Glomerular endothelial cell (primary cell): ENCODE data around the gene DCK. TPM values are rescaled to one million over a fixed set of nuclear protein-coding genes. Genes with fewer than 3 reads are reported as not detected.
"Not testable (repeated sequence)": the region's sequence is repeated elsewhere in the genome, so short reads cannot be mapped to it uniquely, and the experiment has no call there.

Experiments used
- DNase-seq: peaks from one replicate; pipeline ENCODE4 v3.0.0-alpha.2; 2011; ENCODE audit warnings: low read depth, low spot score; ENCODE audit errors: extremely low read depth
- total RNA-seq: library from RNA; depleted of rRNA; stranded (reverse); fragments of >200 nt; gene quantifications from 2 replicates; pipeline ENCODE4 v1.2.3, GENCODE V29; 2015

The DCK gene
- total RNA-seq, 1 donor from 2014 or later, result 26.8 TPM

- DNase-seq, result not testable (repeated sequence)
These were observed 66.1 kb downstream of the DCK start for GRCh38 chr4:71059573-71059972.

DNA sequence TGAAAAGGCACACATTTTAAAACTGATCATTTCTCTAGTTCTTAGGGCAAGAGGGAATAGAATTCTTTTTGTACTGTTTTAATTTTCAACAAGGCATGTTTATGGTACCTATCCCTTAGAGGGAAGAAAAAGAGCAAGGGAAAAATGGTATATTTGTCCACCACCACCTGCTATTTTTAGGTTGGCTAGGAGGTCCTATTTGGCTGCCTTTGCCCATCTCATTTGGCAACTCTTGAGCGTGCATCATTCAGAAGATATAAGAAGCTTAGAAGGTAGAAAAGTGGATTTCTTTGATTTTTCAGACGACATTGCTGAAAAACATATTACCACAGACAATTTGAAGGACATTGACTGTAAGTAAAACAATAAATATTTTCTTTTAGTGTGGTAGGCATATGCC lies 69.0 kb downstream of the DCK start:
- DNase-seq, result no peak

DNA sequence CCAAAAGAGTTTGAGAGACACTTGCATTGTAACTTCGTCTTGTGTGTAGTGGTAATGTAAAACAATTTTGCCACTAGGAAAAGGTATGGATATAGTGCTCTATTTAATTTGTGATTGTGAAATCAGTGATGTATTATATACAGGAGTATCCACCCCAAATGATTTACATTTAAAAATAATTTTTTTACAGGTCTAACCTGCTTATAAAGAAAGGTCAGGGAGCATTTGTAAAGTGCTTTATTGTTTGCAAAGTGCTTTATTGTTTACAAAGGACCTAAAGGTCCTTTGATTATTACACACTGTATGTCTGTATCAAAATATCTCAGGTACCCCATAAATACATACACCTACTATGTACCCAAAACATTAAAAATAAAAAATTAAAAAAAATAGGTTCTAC lies 70.3 kb downstream of the DCK start:
- DNase-seq, result no peak

DNA sequence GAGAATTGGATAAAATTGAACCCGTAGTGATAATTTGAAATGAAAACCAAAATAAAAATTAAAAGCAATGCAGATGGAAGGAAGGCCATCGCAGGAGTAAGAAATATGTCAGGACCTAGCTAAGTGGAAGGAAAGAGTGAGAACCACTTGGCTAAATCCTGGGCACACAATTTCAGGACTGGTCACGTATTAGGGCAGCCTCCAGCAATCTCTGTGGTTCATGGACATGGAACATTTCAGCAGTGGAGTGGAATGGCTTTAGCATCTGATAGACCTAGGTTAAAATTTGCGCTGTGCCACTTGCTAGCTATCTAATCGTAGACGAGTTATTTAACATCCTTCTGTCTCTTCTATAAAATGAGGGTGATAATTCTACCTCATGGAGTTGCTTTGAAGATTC lies 71.1 kb downstream of the DCK start:
- no peak for DNase-seq

DNA sequence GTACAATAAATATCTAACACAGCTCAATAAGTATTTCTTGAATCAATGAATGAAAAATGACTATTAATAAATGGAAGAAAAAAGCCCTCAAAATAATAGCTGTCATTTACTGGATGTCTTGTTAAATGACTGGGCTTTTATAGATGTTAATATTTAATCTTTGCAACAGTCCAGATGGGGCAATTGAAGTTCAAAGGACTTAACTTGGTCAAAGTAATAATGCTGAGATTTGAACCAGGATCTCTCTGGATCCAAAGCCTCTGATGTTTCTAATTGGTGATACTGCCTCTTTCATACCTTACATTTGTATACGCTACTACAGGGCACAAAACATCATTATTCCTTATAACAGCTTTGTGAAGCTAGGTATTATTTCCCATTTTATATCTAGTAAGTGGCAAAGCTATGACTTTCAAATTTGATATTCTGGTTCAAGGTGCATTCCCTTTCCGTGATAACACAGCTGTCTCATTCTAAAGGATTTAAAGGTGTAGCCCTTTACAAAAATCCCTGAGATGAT lies 72.6 kb downstream of the DCK start:
- DNase-seq, result no peak

DNA sequence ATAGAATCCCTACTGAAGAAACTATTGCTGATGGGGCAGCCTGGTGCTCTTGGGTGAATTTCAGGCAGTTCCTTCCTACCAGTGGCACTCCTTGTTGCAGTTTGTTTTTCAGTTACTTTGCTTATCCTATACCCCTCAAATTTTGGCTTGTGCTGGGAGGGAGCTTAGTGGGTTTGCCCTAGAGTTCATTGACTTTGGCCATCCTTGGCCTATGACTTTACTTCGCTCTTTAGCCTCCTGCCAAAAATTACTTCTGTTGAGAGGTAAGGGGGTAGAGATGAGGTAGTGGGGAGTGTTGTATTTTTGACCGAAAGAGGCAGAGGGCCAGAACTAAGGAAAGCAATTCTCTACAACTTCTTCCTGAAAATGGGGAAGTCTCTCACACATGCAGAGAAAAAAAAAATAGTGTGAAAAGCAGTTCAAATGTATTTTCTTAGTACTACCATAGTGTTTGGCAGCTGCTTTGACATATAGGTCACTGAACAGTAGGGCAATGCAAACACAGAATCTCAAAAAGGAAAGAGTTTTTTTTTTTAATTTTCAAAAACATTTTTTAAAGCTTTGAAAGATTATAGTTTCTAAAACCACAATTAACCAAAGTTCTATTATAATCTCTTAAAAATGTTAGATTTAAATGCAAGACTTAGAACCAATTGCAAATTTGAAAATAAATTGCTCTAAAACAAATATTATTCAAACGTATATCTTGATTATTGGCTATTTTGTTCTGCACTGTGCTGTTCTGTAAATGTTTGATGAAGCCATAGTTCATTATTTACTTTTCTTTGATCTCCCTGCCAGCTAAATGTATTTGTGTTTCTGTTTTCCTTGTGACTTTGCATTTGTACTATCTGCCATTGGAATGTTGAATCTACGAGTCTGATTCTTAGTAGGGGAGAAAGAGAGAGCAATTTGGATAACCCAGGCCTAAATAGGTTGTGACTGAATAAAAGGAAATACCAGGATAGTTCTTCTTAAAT lies 73.6 kb downstream of the DCK start:
- DNase-seq, result no peak

GRCh38 chr4:71069063-71069462 lies 75.6 kb downstream of the DCK start:
- no peak for DNase-seq

DNA sequence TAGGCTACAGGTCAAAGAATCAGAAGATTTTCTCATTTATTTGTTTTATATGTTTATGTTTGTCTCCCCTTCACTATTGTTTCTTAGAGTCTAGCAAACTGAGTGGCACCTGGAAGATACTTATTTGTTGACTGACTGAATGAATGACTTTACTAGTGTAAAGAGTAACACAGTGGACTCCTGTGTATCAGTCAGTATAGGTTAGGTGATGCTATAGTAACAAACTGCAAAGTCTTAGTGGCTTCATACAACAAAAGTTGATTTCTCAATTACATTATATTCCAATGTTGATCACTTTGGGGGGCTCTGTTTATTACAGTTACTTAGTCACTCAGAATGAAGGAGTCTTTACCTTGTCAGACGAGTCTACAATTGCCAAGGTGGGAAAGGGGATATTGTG lies 76.6 kb downstream of the DCK start:
- no peak for DNase-seq

DNA sequence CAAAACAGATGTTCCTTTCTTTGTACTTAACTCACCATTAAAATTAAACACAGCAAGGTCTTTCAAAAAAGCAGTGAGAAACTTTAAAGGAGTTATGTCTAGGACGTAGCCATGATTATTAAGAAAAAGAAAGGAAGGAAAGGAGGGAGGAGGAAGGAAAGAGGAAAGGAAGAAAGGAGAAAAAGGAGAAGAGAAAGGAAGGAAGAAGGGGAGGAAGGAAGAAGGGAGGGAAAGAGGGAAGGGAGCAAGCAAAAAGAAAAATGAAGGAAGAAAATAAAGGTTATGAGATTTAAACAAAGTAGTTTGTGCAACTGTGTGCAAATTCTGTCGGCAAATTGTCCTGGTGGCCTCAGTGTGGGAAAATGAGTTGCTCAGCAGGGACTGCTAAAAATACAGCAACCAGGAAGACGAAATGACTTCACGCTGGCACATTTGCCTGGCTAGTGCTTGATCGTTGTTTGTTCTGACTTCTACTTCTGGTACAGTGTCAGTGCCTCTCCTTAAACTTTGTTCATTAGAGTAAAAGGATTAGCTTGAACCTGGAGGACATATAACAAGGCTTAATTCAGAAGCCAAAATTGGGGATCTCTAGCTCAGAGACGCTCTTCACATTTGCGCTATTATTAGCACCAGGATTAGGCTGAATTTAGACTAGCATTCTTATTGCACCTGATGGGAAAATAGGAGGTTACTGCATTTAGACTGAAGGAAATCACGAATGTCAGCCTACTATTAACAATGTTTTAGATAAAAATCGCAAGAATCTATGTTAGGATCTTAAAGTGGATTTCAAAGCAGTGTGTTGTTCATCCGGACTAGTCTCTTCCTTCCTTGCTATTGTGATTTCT lies 81.2 kb downstream of the DCK start:
- DNase-seq, result no peak

Other genes with a start within 250 kb of the DCK start
- 63.8 and 69.4 TPM in 2 replicates for gene GRSF1, start 153.8 kb upstream of the DCK start, total RNA-seq
- gene MOB1B, start 91.3 kb upstream of the DCK start, total RNA-seq, result 18.3 and 22.7 TPM in 2 replicates